DMS79 (cell line): Measurements from ENCODE around the gene FFAR2.

Experiments
- DNase-seq: peaks from one replicate; lab custom pipeline; 2025; lab: John Stamatoyannopoulos, UW

Gene FFAR2

DNA sequence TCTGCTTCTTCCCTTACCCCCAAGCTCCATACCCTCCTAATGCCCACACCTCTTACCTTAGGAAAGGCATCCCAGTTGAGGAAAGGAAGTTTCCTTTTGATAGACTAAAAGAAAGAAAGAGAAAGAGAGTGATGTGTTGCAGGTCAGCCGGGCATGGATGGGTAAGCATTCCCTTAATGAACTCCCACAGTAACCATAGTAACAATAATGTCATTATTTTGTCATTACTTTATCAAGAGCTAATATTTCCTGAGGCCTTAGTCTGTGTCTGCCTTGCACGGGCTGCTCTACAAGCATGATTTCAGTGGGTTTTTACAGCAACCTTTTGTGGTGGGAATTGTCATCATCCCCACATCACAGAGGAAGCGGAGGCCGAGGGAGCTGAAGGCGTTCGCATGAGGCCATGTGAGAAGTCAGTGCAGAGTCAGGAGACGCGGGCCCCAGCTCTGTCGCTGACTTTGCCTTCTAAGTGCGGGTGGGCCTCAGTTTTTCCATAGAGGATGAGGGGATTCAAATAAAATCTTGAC, 39.7 kb downstream of the FFAR2 start:
- DNase-seq, result no peak

DNA sequence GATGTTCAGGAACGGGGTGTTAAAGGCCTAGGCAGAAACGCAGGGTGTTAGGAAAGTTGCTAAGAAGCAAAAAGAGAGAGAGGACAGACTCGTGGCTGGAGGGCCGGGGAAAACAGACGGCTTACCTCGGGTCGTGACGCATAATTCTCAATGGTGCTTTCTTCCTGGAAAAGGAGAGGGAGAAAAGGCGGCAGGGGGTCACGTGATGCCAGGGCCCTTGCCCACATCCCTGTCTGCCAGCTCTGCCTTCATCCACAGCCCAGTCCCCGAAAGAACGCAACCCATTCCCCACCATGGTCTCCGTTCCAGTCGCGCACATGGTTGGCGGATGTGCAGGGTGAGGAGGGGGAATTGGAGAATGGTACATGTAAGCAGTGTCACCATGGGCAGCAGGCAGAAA, 40.6 kb downstream of the FFAR2 start:
- no peak for DNase-seq

DNA sequence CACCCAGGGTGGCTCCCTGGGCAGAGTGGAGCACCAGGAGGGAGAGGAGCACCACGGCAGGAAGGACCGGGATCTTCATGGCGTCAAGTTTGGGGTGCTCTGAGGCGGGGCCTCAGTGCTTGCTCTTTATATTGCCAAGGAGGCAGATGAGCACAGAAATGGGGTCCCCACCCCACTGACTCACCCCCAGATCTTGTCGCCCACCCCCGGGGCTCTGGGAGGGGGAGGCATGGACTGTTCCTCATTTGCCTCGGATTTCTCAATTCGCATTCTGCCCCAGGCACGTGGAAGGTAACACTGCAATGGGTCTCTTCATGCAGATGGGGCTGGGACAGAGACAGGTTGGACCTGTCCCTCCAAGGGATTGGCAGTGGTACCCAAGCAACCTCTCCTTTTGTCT, 42.3 kb downstream of the FFAR2 start, which contains the start of gene KRTDAP:
Gene KRTDAP, minus strand, starts transcription at position 101 of the 400 bp plus-strand sequence. Its CDS starts 22 bp downstream, at position 79.
- no peak for DNase-seq

DNA sequence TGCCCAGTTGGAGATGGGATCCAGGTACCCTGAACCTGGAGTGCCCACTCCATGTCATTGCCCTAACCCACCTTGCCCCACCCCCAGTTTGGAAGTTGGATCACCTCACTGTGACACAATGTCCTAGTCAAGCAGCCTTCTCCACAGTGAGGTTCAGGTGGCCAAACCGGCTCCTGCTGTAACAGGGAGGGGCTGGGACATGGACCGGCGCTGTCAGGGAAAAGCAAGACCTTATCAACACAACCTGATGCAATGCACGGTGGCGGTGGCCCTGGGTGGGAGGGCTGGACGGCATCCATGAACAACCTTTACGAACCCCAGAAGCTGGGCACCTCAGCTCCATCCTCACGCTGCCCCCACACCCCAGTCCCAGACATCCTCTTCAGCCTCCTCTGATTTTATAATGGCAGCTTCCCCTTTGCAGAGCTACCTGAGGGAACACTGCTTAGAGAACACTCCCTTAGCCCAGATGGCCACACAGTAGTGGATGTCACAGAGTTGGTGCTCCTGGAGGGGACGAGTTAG, 43.8 kb downstream of the FFAR2 start:
- no peak for DNase-seq

DNA sequence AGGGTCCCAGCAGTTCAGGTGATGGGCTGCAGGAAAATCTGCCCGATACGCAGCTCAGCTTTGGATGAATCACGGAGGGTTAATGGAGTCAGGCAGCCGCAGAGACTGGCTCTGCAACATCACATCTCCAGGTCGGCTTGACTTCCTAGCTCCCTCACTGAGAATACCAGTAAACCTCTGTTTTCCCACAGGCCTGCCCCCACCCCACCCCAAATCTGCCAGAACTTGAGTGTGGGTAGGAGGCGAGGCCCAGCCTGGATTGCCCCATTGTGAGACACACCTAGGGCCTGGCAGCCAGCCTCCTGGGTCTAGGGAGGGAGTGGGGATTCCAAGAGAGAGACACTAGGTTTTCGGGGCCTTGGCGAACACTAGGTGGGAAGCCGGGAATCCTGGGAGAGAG, 45.9 kb downstream of the FFAR2 start:
- DNase-seq, result no peak

DNA sequence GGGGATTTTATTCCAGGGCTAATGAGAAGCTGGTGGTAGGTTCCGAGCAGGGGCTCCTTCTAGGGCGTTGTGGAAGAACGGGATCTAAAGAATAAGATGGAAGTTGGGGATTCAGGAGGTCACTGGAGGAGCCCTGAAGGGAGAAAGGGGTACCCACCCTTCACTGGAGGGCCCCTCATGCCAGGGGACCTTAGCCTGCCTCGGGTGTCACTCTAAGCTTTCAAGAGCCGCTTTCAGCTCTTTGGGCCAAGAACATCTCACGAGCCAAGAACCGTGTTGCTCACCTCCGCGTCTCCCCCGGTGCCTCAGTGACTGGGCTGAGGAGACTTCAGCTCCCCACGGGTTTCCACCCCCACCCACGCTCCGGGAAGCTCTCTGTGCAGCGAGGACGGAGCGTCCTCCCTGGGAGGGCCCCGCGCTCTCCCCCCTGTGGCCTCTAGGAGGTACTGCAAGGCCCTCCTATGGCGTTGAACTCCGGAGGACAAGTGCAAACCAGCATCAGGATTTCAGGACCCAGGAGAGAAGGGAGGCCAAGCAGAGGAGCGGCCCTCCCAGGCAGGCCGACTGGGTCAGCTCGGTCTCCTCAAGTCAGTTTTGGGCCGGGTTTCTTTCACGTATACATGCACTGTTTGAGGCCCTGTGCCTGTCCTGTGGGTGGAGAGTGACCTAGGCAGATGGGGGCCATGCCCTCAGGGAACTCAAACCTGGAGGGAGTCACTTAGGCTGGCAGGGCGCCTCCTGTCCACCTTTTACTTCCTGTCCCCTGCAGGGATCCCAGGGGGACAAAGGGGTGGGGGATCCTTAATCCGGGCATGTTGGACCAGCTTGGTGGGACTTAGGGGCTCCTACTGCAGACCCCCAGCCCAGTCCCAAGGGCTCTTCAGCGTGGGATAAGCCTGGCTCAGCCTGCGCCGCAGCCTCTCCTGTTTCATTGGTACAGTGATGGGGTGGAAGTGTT, 47.3 kb downstream of the FFAR2 start:
- peak; percentile 11 for DNase-seq

DNA sequence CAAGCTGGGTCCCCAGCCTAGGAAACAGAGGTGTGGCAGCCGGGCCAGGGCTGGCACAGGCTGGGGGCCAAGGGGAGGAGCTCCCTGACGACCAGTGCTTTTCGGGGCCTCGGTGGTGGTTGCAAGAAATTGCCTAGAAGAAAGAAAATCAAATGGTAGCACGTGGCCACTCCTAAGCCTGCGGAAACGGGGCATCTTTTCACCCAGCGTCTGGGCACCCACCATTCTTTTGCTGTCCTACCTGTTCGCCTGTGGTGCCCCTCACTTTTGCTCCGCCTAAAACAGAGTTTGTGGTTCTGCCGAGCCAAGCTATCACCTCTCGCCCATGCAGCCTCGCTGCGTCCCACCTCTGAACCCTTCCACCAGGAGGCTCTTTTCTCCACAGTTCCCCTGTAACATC, 49.3 kb downstream of the FFAR2 start:
- DNase-seq, result no peak

DNA sequence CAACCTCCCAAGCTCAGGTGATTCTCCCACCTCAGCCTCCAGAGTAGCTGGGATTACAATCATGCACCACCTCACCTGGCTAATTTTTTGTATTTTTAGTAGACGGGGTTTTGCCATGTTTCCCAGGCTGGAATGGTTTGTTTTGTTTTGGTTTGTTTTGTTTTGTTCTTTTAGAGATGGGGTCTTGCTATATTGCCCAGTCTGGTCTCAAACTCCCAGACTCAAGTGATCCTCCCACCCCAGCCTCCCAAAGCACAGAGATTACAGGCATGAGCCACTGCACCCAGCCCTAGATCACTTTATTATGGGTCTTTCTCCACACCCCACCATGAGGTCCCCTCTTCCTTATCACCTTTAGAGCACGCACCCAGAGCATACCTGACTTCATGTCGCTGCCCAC, 50.2 kb downstream of the FFAR2 start:
- no peak for DNase-seq

GRCh38 chr19:35498984-35499527, 51.0 kb downstream of the FFAR2 start:
- DNase-seq, result no peak

GRCh38 chr19:35500611-35501010, 52.6 kb downstream of the FFAR2 start:
- DNase-seq, result no peak
